ENCODE measurements around the gene CELA3A.

- TF ChIP-seq CTCF (IDR thresholded peaks at IDR 0.05) = peak; percentile 85 to 95 (median 90)
- no peak for TF ChIP-seq POLR2A (IDR thresholded peaks at IDR 0.05)
Observed at GRCh38 chr1:21963477-21964217, 37.8 kb upstream of the CELA3A start.

Measured in esophagus squamous epithelium (tissue), 4 donors.